K562 (cell line): Measurements from ENCODE around the gene CUTA. TPM values are rescaled to one million over a fixed set of nuclear protein-coding genes. Genes with fewer than 3 reads are reported as not detected.

Experiments used
- ATAC-seq: fragments of 200-7000 bp; cut with Tn5 transposase; 3 replicates; pipeline ENCODE4 v1.9.1; 2020; ENCODE audit warnings: moderate library complexity
- BruUV-seq: library from RNA; stranded (reverse); fragments of 400-500 nt; replicated peaks from 2 replicates; lab custom pipeline; 2021; lab: Mats Ljungman, UMichigan
- CTCF ChIA-PET: fragments of 300-600 bp; formaldehyde crosslinking; extraction: SDS; loops from one replicate; lab custom pipeline; 2021; ENCODE audit warnings: low intra/inter-chr PET ratio; lab: Yijun Ruan, JAX
- POLR2A ChIA-PET: fragments of 300-600, 350-650 bp; sonication (Branson Sonifier 250); formaldehyde crosslinking; extraction: SDS; loops from one replicate; lab custom pipeline; 2021; ENCODE audit warnings: antibody characterized with exemption, inconsistent platforms; lab: Yijun Ruan, JAX
- DNase-seq, 4 experiments: peaks; one replicate each; pipeline versions ENCODE4 v3.0.0 to v3.0.0-alpha.2; 2011 to 2018; ENCODE audit warnings: low spot score in 3 of 4, mixed read lengths in 3 of 4; ENCODE audit errors: extremely low read depth in 1 of 4
- FAIRE-seq: peaks from 2 replicates; lab custom pipeline; 2011; peaks lifted over from hg19 to GRCh38; lab: Jason Lieb, UNC
- H2AFZ ChIP-seq: 2 replicates; pipeline ENCODE4 v1.6.0; 2011; ENCODE audit warnings: low read depth, low read length, control low read depth, inconsistent platforms
- H3K27ac ChIP-seq: fragments of 200-600 bp; 3 replicates; pipeline ENCODE4 v1.8.0; 2011; ENCODE audit warnings: low read depth, mild to moderate bottlenecking, control low read depth, inconsistent platforms, low read length, moderate library complexity, mixed read lengths; ENCODE audit errors: extremely low read depth
- H3K27me3 ChIP-seq, 2 experiments: fragments of 300-600 bp in 1 of 2; 2 replicates in 1 of 2; 3 replicates in 1 of 2; pipeline versions ENCODE4 v1.6.0 to v1.8.0; 2011; ENCODE audit warnings: inconsistent platforms in 2 of 2, low read length in 2 of 2, mild to moderate bottlenecking in 1 of 2, mixed read lengths in 1 of 2, moderate library complexity in 1 of 2; ENCODE audit not compliant: control insufficient read depth in 2 of 2, insufficient read depth in 2 of 2
- H3K36me3 ChIP-seq: fragments of 300-600 bp; 3 replicates; pipeline ENCODE4 v1.8.0; 2011; ENCODE audit warnings: mild to moderate bottlenecking, low read length, inconsistent platforms; ENCODE audit not compliant: control insufficient read depth, insufficient read depth
- H3K4me1 ChIP-seq, 2 experiments: fragments of 200-600 bp in 1 of 2; replicated peaks in 1 of 2; 2 replicates in 1 of 2; 3 replicates in 1 of 2; pipeline versions ENCODE4 v1.5.1 to v1.8.0; 2011; ENCODE audit warnings: inconsistent platforms in 2 of 2, low read length in 2 of 2, mild to moderate bottlenecking in 1 of 2, mixed read lengths in 1 of 2, moderate library complexity in 1 of 2; ENCODE audit not compliant: control insufficient read depth in 2 of 2, insufficient read depth in 2 of 2
- H3K4me2 ChIP-seq: 2 replicates; pipeline ENCODE4 v1.6.1; 2011; ENCODE audit warnings: low read length, control low read depth, inconsistent platforms, mixed read lengths; ENCODE audit not compliant: insufficient read depth
- H3K4me3 ChIP-seq: fragments of 200-600 bp; sonication (generic), shearing (Covaris generic); 2 replicates; pipeline ENCODE4 v1.5.1; 2016; ENCODE audit warnings: control low read depth, inconsistent platforms
- H3K79me2 ChIP-seq: fragments of 200-600 bp; 3 replicates; pipeline ENCODE4 v1.8.0; 2011; ENCODE audit warnings: low read length, inconsistent platforms; ENCODE audit not compliant: control insufficient read depth, insufficient read depth
- H3K9ac ChIP-seq, 2 experiments: 2 replicates each; pipeline versions ENCODE4 v1.6.0 to v1.6.1; 2011; ENCODE audit warnings: low read depth in 2 of 2, low read length in 2 of 2, control low read depth in 1 of 2, inconsistent platforms in 1 of 2, mild to moderate bottlenecking in 1 of 2, mixed read lengths in 1 of 2; ENCODE audit not compliant: insufficient read depth in 1 of 2
- H3K9me1 ChIP-seq: one replicate; pipeline ENCODE4 v1.6.0; 2011; ENCODE audit warnings: inconsistent platforms, mild to moderate bottlenecking, low read length, moderate library complexity; ENCODE audit not compliant: control insufficient read depth, insufficient read depth
- H3K9me3 ChIP-seq: replicated peaks from 2 replicates; pipeline ENCODE4 v1.5.1; 2011; ENCODE audit warnings: low read depth, low read length, inconsistent platforms; ENCODE audit not compliant: control insufficient read depth, insufficient read depth
- H4K20me1 ChIP-seq: replicated peaks from 2 replicates; pipeline ENCODE4 v1.6.1; 2011; ENCODE audit warnings: low read length, inconsistent platforms, mixed read lengths; ENCODE audit not compliant: control insufficient read depth, insufficient read depth
- ETV5 ChIP-seq: sonication (generic); formaldehyde crosslinking; IDR thresholded peaks from 2 replicates; pipeline ENCODE4 v1.4.0; 2020; ENCODE audit warnings: low read depth, mild to moderate bottlenecking, missing genetic modification reagents
- MXI1 ChIP-seq: IDR thresholded peaks from 2 replicates; pipeline ENCODE4 v1.6.1; 2011; ENCODE audit warnings: low read depth, mild to moderate bottlenecking, improper control_type of control experiment, low read length
- NR2C1 ChIP-seq, 2 experiments: fragments of 450-650 bp; IDR thresholded peaks; 2 replicates each; pipeline ENCODE4 v1.6.1; 2017; ENCODE audit warnings: mild to moderate bottlenecking in 2 of 2, antibody characterized with exemption in 1 of 2, inconsistent platforms in 1 of 2, missing compliant biosample characterization in 1 of 2, missing genetic modification characterization in 1 of 2
- RBFOX2 ChIP-seq: fragments of 200-400 bp; formaldehyde crosslinking; IDR thresholded peaks from 2 replicates; pipeline ENCODE4 v1.6.1; 2017; ENCODE audit warnings: low read depth, mild to moderate bottlenecking, low read length, moderate library complexity
- WGBS: fragments of 100-300 bp; shearing (Covaris generic); methylation state at CpG from one replicate; pipeline ENCODE4 v1.1.6; 2016; ENCODE audit warnings: low coverage, mixed read lengths; ENCODE audit not compliant: insufficient coverage; ENCODE audit errors: missing lambda C conversion rate; 5-methylcytosine and 5-hydroxymethylcytosine counted together
- in situ Hi-C: fragments of 300-500 bp; cut with MboI; formaldehyde crosslinking; loops from 4 replicates; pipeline ENCODE4 v1.15.0; 2018; ENCODE audit warnings: inconsistent platforms, mixed read lengths
- intact Hi-C: fragments of 100-400 bp; cut with micrococcal nuclease; formaldehyde crosslinking; loops from 2 replicates; pipeline ENCODE4 v1.14.2; 2022
- polyA plus RNA-seq, 8 experiments: library from polyadenylated mRNA; depleted of rRNA in 4 of 8; stranded (reverse) in 5 of 8; unstranded in 3 of 8; fragments of >200 nt; fragmentation: Nextera tagmentation in 2 of 8; fragmentation: Illumina TruSeq in 1 of 8; extraction: Ambion mirVana in 2 of 8; extraction: Trizol in 1 of 8; gene quantifications; 2 replicates each; pipeline versions ENCODE4 v1.2.1 to v1.2.3, GENCODE V29; 2011 to 2014; ENCODE audit warnings: inconsistent platforms in 1 of 8, missing spikeins in 1 of 8
- total RNA-seq, 7 experiments: library from RNA; depleted of rRNA in 6 of 7; stranded (reverse); fragments of >200 nt in 6 of 7; fragmentation: Illumina TruSeq in 2 of 7; extraction: Trizol in 2 of 7; gene quantifications; 2 replicates each; pipeline versions ENCODE4 v1.2.1 to v1.2.3, GENCODE V29; 2011 to 2021; ENCODE audit warnings: low replicate concordance in 1 of 7
- TF ChIP-seq, protein P1 (sequence below): sonication (generic); formaldehyde crosslinking; IDR thresholded peaks from 2 replicates; pipeline ENCODE4 v1.8.0; 2022; ENCODE audit warnings: missing genetic modification reagents, mild to moderate bottlenecking, moderate library complexity, borderline replicate concordance

The CUTA gene
- total and polyA plus RNA-seq, 9 of the 15 experiments (the other 6 are each of a cell fraction or from before 2014, with no cell fraction given), result 166 to 682 (median 310) TPM

DNA sequence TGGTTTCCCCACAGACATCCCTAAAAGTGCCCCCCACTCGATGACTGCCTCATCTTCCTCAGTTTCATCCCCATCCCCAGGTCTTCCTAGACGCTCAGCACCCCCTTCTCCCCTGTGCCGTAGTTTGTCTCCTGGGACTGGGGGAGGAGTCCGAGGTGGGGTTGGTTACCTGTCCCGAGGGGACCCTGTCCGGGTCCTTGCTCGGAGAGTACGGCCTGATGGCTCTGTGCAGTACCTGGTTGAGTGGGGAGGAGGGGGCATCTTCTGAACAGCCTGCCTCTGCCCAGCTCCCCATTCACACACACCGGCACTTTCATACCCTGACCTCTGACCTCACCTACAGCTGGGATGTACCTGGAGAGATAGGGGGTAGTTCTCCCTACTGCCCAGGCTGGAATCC, 2.1 kb downstream of the CUTA start:
- no peak for TF ChIP-seq MXI1
- TF ChIP-seq RBFOX2, result 0 out of 2 replicates have a peak, but pooled peaks have one; percentile 5
- TF ChIP-seq, protein P1, sequence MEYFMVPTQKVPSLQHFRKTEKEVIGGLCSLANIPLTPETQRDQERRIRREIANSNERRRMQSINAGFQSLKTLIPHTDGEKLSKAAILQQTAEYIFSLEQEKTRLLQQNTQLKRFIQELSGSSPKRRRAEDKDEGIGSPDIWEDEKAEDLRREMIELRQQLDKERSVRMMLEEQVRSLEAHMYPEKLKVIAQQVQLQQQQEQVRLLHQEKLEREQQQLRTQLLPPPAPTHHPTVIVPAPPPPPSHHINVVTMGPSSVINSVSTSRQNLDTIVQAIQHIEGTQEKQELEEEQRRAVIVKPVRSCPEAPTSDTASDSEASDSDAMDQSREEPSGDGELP, result 0 out of 2 replicates have a peak, but pooled peaks have one; percentile 30
- TF ChIP-seq NR2C1 (IDR thresholded peaks at IDR 0.05), result peak; percentile 32; the same call in 1 of the 2 replicates
- 0 out of 2 replicates have a peak, but pooled peaks have one; percentile 20 for TF ChIP-seq NR2C1 (tag; IDR thresholded peaks at IDR 0.05)
- 0 out of 2 replicates have a peak, but pooled peaks have one; percentile 23 for TF ChIP-seq ETV5 (CRISPR knock-in tag)
- 85% methylated on average over 8 of the region's 9 CpGs for WGBS
- ChIA-PET CTCF (no interaction called here), POLR2A (interaction anchor here (0.5 to 2.1 kb wide), 6 partner anchors 10 to 139 kb away, joined by 3 to 7 read pairs (median 4); partner anchors contain the start of gene B3GALT4)
- in situ Hi-C loops (no loop called here), intact Hi-C loops (no loop called here)
- no peak overlapping the region for H3K27ac ChIP-seq
- H3K9me1 ChIP-seq, result no peaks in the 10 kb centered on the region
- no peaks in the 10 kb centered on the region for H3K9me3 ChIP-seq
- H4K20me1 ChIP-seq, result peaks cover 5% of the 10 kb centered on the region
- 0 out of 2 replicates have a peak overlapping the region, but pooled peaks have one; percentile 84 for H3K4me3 ChIP-seq
- peaks cover 53% of the 10 kb centered on the region for H3K79me2 ChIP-seq
- peak overlapping the region in 1 of 2 experiments; percentile 59; a peak in 1 of 4 replicates for H3K9ac ChIP-seq
- peaks cover 50% of the 10 kb centered on the region; the same call in 2 of the 3 replicates for H3K36me3 ChIP-seq
- BruUV-seq, result no TSS peak
- ATAC-seq, result no peak
- FAIRE-seq, result no peak
- H3K4me1 ChIP-seq, result peaks cover 37 to 55% of the 10 kb centered on the region in 2 experiments
- H3K4me2 ChIP-seq, result peak overlapping the region; percentile 49
- H2AFZ ChIP-seq, result no peak overlapping the region
- no peak for DNase-seq
- no peaks in the 10 kb centered on the region for H3K27me3 ChIP-seq
